A549 (cell line): Measurements from ENCODE around the gene COQ4.

Experiments
- CBX2 ChIP-seq: fragments of 200-600 bp; sonication (generic); IDR thresholded peaks from 2 replicates; pipeline ENCODE4 v1.6.1; 2016; ENCODE audit warnings: low read depth, mild to moderate bottlenecking, borderline replicate concordance
- CTCF ChIP-seq: fragments of >200 bp; sonication (Bioruptor Twin); formaldehyde crosslinking; IDR thresholded peaks from 3 replicates; pipeline ENCODE4 v1.5.1; 2016
- KDM5A ChIP-seq: fragments of 200-600 bp; sonication (generic); IDR thresholded peaks from 2 replicates; pipeline ENCODE4 v1.6.1; 2016; ENCODE audit warnings: antibody characterized with exemption, mild to moderate bottlenecking
- MAZ ChIP-seq: fragments of 150-350 bp; IDR thresholded peaks from 2 replicates; pipeline ENCODE4 v1.6.1; 2014; ENCODE audit warnings: antibody characterized with exemption, low read depth, low read length, borderline replicate concordance
- NPAS2 ChIP-seq: fragments of 250-450 bp; sonication (Bioruptor Pico); IDR thresholded peaks from 2 replicates; pipeline ENCODE4 v1.8.0; 2022; ENCODE audit warnings: mild to moderate bottlenecking, moderate library complexity, borderline replicate concordance
- POLR2A ChIP-seq: IDR thresholded peaks from 2 replicates; pipeline ENCODE4 v1.6.1; 2012; ENCODE audit warnings: mild to moderate bottlenecking, low read length
- TP53 ChIP-seq: fragments of 250-450 bp; sonication (Bioruptor Pico); IDR thresholded peaks from 2 replicates; pipeline ENCODE4 v1.5.0; 2021; ENCODE audit warnings: mild to moderate bottlenecking, moderate library complexity
- USF2 ChIP-seq: fragments of 450-650 bp; IDR thresholded peaks from 2 replicates; pipeline ENCODE4 v1.6.1; 2014; ENCODE audit warnings: antibody characterized with exemption
- ZC3H11A ChIP-seq: fragments of 450-650 bp; IDR thresholded peaks from 2 replicates; pipeline ENCODE4 v1.6.1; 2014; ENCODE audit warnings: antibody characterized with exemption, mild to moderate bottlenecking

DNA sequence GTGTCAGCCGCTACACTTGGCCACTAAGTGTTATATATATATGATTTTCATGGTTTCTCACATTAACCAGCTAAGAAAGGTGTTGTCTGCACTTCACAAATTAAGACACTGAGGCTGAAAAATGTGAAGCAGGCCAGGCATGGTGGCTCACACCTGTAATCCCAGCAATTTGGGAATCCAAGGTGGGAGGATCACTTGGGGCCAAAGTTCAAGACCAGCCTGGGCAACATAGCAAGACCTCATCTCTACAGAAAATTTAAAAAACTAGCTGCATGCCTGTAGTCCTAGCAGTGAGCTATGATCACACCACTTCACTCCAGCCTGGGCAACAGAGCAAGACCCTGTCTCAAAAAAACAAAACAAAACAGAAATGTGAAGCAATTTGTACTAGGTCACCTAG is 1.8 kb downstream of the COQ4 start:
- TF ChIP-seq CTCF (no peak), TP53 (CRISPR knock-in tag) (no peak), CBX2 (no peak), ZC3H11A (no peak), POLR2A (no peak), KDM5A (no peak), MAZ (no peak), USF2 (no peak), NPAS2 (CRISPR knock-in tag) (no peak)
